C4-2B (cell line): Measurements from ENCODE around the gene HGFAC.

Experiments used
- H3K27ac ChIP-seq: fragments of 450-650 bp; 2 replicates; pipeline ENCODE4 v1.5.1; 2017
- ZFX ChIP-seq: fragments of 450-650 bp; IDR thresholded peaks from 2 replicates; pipeline ENCODE4 v1.6.1; 2017
- TF ChIP-seq, protein P1 (sequence below): fragments of 450-650 bp; conservative IDR thresholded peaks from 2 replicates; pipeline ENCODE4 v1.5.1; 2017; ENCODE audit warnings: mild to moderate bottlenecking

HGFAC gene

DNA sequence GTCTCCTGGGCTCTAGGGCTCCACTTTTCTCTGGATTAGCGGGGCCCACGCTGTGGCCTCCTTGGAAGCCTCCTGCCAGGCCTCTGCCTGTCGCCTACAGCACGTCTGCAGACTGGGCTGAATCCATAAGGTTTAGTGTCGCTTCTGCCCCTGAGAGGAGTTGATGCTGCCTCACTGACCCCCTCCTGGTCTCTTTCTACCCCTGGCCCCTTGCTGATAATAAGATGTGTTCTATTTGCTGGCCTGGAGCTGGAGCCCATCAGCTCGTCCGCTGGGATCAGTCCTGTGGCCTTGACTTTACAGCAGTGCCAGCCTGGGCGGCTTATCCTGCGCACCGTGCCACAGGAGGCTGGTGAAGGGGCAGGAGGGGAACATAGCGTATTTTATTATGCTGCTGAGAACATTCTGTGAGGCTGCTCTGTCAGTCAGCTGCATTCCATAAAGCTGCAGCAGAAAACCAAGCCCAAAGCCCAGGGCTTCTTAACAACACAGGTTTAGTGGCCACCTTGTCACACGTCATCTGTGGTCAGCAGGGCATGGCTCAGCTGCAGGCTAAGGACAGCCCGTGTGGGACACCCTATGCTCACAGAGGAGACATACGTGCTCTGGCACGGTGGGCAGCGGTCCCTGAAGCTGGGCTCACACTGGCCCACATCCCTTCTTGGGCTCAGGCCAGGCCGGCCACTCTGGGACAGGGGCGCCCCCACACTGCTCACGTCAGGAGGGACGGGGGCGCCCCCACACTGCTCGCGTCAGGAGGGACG lies 29.3 kb upstream of the HGFAC start:
- TF ChIP-seq, protein P1, sequence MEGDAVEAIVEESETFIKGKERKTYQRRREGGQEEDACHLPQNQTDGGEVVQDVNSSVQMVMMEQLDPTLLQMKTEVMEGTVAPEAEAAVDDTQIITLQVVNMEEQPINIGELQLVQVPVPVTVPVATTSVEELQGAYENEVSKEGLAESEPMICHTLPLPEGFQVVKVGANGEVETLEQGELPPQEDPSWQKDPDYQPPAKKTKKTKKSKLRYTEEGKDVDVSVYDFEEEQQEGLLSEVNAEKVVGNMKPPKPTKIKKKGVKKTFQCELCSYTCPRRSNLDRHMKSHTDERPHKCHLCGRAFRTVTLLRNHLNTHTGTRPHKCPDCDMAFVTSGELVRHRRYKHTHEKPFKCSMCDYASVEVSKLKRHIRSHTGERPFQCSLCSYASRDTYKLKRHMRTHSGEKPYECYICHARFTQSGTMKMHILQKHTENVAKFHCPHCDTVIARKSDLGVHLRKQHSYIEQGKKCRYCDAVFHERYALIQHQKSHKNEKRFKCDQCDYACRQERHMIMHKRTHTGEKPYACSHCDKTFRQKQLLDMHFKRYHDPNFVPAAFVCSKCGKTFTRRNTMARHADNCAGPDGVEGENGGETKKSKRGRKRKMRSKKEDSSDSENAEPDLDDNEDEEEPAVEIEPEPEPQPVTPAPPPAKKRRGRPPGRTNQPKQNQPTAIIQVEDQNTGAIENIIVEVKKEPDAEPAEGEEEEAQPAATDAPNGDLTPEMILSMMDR, result no peak
- TF ChIP-seq ZFX, result no peak
- H3K27ac ChIP-seq, result no peak overlapping the region; the same call in 1 of the 2 replicates

DNA sequence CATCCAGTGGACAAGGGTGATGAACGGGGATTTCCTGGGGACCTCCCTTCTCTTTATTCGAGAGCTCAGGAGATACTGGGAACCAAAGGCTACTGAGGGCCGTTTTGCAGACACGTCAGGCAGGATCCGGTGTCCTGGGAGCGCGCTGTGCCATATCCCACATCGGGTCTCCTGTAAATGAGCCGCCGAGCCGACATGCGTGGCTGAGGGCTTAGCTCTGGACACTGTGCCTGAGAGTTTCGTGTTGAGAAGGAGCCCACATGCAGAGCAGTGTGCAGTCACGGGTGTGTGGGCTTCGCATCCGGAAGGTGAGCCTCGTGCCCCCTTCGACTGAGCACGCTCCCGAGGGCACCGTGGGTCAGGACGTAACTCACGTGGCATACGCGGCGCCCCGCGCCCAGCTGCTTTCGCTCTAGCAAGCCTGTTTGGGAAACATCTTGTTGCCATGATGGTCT lies 28.5 kb upstream of the HGFAC start:
- H3K27ac ChIP-seq, result no peak overlapping the region
- TF ChIP-seq, protein P1, result no peak
- TF ChIP-seq ZFX, result no peak

DNA sequence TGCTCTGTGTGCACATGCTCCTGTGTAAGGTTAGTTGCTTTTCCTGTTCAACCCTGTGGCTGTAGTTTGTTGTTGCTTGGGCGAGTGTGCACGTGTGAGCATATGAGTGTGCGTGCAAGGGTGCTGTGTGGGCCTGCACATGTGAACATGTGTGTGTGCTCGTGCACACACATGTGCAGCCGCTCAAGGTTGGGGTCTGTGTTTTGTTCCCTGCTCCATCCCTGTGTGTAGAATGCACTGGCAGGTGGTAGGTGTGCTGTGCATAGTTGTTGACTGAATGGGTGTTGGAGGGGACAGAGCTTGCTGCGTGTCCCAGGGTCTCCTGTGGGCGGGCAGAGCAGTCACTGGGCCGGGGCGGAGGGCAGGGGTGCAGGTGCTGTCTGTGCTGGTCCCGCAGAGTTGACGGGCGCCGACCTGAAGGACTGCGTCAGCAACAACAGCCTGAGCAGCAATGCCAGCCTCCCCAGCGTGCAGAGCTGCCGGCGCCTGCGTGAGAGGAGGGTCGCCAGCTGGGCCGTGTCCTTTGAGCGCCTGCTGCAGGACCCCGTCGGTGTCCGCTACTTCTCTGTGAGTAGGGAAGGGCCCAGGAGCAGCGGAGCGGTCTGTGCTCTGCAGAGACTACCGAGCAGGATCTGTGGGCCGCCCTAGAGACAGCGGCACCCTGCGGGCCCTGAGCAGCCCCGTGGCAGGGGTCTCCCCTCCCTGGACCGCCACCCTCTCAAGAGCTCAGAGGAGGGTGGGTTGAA lies 27.9 kb upstream of the HGFAC start:
- no peak overlapping the region for H3K27ac ChIP-seq
- no peak for TF ChIP-seq ZFX
- TF ChIP-seq, protein P1, result no peak

DNA sequence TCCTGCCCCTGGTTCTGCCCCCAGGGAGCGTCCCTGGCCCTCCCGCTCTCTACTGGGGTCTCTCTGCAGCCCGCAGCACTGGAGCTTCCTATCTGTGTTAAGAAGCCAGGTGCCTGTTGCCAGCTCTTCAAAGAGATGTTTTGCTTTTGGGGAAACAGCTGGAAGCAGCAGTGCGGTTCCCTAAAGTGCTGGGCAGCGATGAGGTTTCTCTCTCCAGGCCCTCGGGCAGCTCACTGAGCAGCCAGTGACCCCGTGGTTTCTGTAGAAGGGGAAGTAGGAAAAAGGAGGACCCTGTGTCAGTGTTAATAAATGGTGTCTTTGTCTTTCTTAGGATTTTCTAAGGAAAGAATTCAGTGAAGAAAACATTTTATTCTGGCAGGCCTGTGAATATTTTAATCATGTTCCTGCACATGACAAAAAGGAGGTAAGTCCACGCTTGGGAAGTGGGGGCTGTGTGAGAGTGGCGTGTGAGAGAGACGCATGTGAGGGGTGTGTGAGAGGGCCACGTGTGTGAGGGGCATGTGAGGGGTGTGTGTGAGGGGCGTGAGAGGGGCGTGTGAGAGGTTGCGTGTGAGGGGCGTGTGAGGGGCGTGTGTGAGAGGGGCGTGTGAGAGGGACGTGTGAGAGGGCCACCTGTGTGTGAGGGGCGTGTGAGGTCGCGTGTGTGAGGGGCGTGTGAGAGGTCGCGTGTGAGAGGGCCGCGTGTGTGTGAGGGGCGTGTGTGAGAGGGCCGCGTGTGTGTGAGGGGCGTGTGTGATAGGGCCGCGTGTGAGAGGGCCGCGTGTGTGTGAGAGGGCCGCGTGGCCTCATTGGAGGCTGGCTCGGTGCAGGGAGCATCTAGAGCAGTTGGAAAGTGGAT lies 27.1 kb upstream of the HGFAC start:
- H3K27ac ChIP-seq, result no peak overlapping the region
- no peak for TF ChIP-seq ZFX
- TF ChIP-seq, protein P1, result no peak

- TF ChIP-seq, protein P1, result no peak
- no peak for TF ChIP-seq ZFX
- no peak overlapping the region for H3K27ac ChIP-seq
Observed at GRCh38 chr4:3415471-3416141, 26.2 kb upstream of the HGFAC start.

DNA sequence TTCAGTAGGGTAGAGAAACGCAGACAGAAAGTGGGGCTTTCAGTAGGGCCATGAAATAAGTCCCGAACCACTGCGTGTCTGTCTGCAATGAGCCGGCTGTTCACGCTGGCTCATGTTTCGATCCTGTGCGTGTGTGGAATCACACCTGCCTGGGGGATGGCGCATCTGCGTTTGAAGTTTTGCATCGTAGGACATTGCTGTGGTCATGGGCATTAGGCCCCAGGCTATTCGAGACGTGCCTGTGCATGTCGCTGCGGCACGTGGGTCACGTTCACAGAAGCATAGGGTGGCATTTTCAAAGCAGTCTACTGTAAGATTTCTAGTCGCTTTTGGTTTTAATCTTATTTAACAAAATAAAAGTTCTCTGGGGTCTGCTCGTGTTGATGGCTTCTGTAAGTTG lies 25.5 kb upstream of the HGFAC start:
- H3K27ac ChIP-seq, result no peak overlapping the region
- TF ChIP-seq, protein P1, result no peak
- TF ChIP-seq ZFX, result no peak
